ENCODE measurements around the gene SENP3. TPM values are rescaled to one million over a fixed set of nuclear protein-coding genes. Genes with fewer than 3 reads are reported as not detected.

The SENP3 gene
- total RNA-seq, result 39.8 TPM

- ATAC-seq (peak; percentile 75), DNase-seq (ENCODE audit: low spot score) (peak; percentile 94)
- intact Hi-C loops (cut with DNase I), result loop anchor here (5.0 to 10.0 kb wide), 2 partner anchors 44 to 207 kb away; partner anchors contain the start of genes KCTD11 and TMEM95
These were observed at the start of gene SENP3 for GRCh38 chr17:7561589-7562207. TSS of gene SENP3 (plus strand) at chr17:7561919. CDS start at chr17:7563077, 1,158 bp downstream.

- DNase-seq (ENCODE audit: low spot score) (no peak), ATAC-seq (no peak)
- intact Hi-C loops (cut with DNase I), result no loop called here
These were observed 49.6 kb upstream of the SENP3 start for GRCh38 chr17:7512105-7512504.

GRCh38 chr17:7512824-7513540 is 48.7 kb upstream of the SENP3 start:
- ATAC-seq (no peak), DNase-seq (ENCODE audit: low spot score) (no peak)
- intact Hi-C loops (cut with DNase I), result no loop called here

GRCh38 chr17:7513850-7514419 is 47.8 kb upstream of the SENP3 start:
- DNase-seq (ENCODE audit: low spot score) (no peak), ATAC-seq (peak; percentile 9)

GRCh38 chr17:7515911-7516610 is 45.7 kb upstream of the SENP3 start:
- ATAC-seq (no peak), DNase-seq (ENCODE audit: low spot score) (no peak)
- intact Hi-C loops (cut with DNase I), result loop anchor here (5.0 kb wide), 1 partner anchor 46 kb away; the partner anchor contains the start of gene SENP3

More at GRCh38 chr17:7513850-7514419, 47.8 kb upstream of the SENP3 start:
- intact Hi-C loops (cut with DNase I), result no loop called here

GRCh38 chr17:7523033-7523432 is 38.7 kb upstream of the SENP3 start:
- DNase-seq (ENCODE audit: low spot score) (no peak), ATAC-seq (no peak)
- intact Hi-C loops (cut with DNase I), result no loop called here

GRCh38 chr17:7528842-7529241 is 32.9 kb upstream of the SENP3 start:
- intact Hi-C loops (cut with DNase I), result no loop called here
- DNase-seq (ENCODE audit: low spot score), result no peak
- no peak for ATAC-seq

- DNase-seq (ENCODE audit: low spot score) (no peak), ATAC-seq (no peak)
- intact Hi-C loops (cut with DNase I), result no loop called here
These were observed 31.5 kb upstream of the SENP3 start for GRCh38 chr17:7530023-7530900.

- ATAC-seq (no peak), DNase-seq (ENCODE audit: low spot score) (no peak)
These were observed 23.7 kb upstream of the SENP3 start for GRCh38 chr17:7538050-7538449.

GRCh38 chr17:7538891-7539545 is 22.7 kb upstream of the SENP3 start:
- DNase-seq (ENCODE audit: low spot score) (no peak), ATAC-seq (no peak)
- intact Hi-C loops (cut with DNase I), result no loop called here

More at GRCh38 chr17:7538050-7538449, 23.7 kb upstream of the SENP3 start:
- intact Hi-C loops (cut with DNase I), result no loop called here

- ATAC-seq (no peak), DNase-seq (ENCODE audit: low spot score) (no peak)
- intact Hi-C loops (cut with DNase I), result no loop called here
These were observed 20.6 kb upstream of the SENP3 start for GRCh38 chr17:7541074-7541621.

GRCh38 chr17:7544911-7545310 is 16.8 kb upstream of the SENP3 start:
- intact Hi-C loops (cut with DNase I), result no loop called here
- ATAC-seq (no peak), DNase-seq (ENCODE audit: low spot score) (no peak)

GRCh38 chr17:7548585-7549400 is 12.9 kb upstream of the SENP3 start, which contains the start of gene TNFSF12:
TSS of gene TNFSF12 (plus strand) at chr17:7549058. CDS start at chr17:7549154, 96 bp downstream.
- DNase-seq (ENCODE audit: low spot score) (peak; percentile 85), ATAC-seq (peak; percentile 73)
- intact Hi-C loops (cut with DNase I), result no loop called here

GRCh38 chr17:7549401-7550055 is 12.2 kb upstream of the SENP3 start:
- ATAC-seq, result peak; percentile 71
- DNase-seq (ENCODE audit: low spot score), result no peak
- intact Hi-C loops (cut with DNase I), result no loop called here

GRCh38 chr17:7550344-7550743 is 11.4 kb upstream of the SENP3 start:
- DNase-seq (ENCODE audit: low spot score) (no peak), ATAC-seq (no peak)
- intact Hi-C loops (cut with DNase I), result no loop called here

- intact Hi-C loops (cut with DNase I), result no loop called here
- ATAC-seq, result no peak
These were observed 10.3 kb upstream of the SENP3 start for GRCh38 chr17:7551396-7551795.

More at GRCh38 chr17:7551396-7551795, 10.3 kb upstream of the SENP3 start:
- no peak for DNase-seq (ENCODE audit: low spot score)

All from sciatic nerve (tissue), 2 donors.